Endothelial cell of umbilical vein (primary cell): Measurements from ENCODE around the gene EYS. TPM values are rescaled to one million over a fixed set of nuclear protein-coding genes. Genes with fewer than 3 reads are reported as not detected.
A peak's percentile ranks its signal among the peaks of the same experiment; 100 is the strongest.

Experiments
- BruUV-seq: library from RNA; stranded (reverse); fragments of 400-500 nt; replicated peaks from 2 replicates; lab custom pipeline; 2021; lab: Mats Ljungman, UMichigan
- CTCF ChIA-PET: fragments of 300-600, 350-600 bp; sonication (Branson Sonifier 250); formaldehyde crosslinking; loops from one replicate; lab custom pipeline; 2021; ENCODE audit warnings: antibody characterized with exemption, inconsistent platforms; lab: Charles Lee
- POLR2A ChIA-PET: fragments of 300-600, 350-600 bp; sonication (Branson Sonifier 250); formaldehyde crosslinking; loops from one replicate; lab custom pipeline; 2021; ENCODE audit warnings: antibody characterized with exemption, inconsistent platforms; lab: Charles Lee
- DNase-seq: peaks from one replicate; pipeline ENCODE4 v3.0.0-alpha.2; 2011; ENCODE audit warnings: low read depth, low spot score
- FAIRE-seq: peaks from 2 replicates; lab custom pipeline; 2011; peaks lifted over from hg19 to GRCh38; lab: Jason Lieb, UNC
- H2AFZ ChIP-seq: 2 replicates; pipeline ENCODE4 v1.6.0; 2012; ENCODE audit warnings: low read depth, low read length, control low read depth, inconsistent platforms
- H3K27ac ChIP-seq: 2 replicates; pipeline ENCODE4 v1.5.1; 2011; ENCODE audit warnings: low read depth, mild to moderate bottlenecking, control low read depth, low read length, moderate library complexity; ENCODE audit not compliant: insufficient read depth
- H3K27me3 ChIP-seq, 2 experiments: 2 replicates each; pipeline versions ENCODE4 v1.6.0 to v1.6.1; 2011; ENCODE audit warnings: low read length in 2 of 2, mixed read lengths in 1 of 2; ENCODE audit not compliant: control insufficient read depth in 2 of 2, insufficient read depth in 2 of 2
- H3K36me3 ChIP-seq, 2 experiments: 2 replicates in 1 of 2; 3 replicates in 1 of 2; pipeline ENCODE4 v1.5.1; 2011; ENCODE audit warnings: low read length in 2 of 2, mild to moderate bottlenecking in 1 of 2, moderate library complexity in 1 of 2; ENCODE audit not compliant: control insufficient read depth in 2 of 2, insufficient read depth in 2 of 2; ENCODE audit errors: extremely low read depth in 1 of 2
- H3K4me1 ChIP-seq: 3 replicates; pipeline ENCODE4 v1.5.1; 2011; ENCODE audit warnings: mild to moderate bottlenecking, low read length; ENCODE audit not compliant: control insufficient read depth, insufficient read depth; ENCODE audit errors: extremely low read depth
- H3K4me2 ChIP-seq: 2 replicates; pipeline ENCODE4 v1.6.1; 2011; ENCODE audit warnings: low read length, control low read depth, mixed read lengths; ENCODE audit not compliant: insufficient read depth
- H3K4me3 ChIP-seq, 3 experiments: fragments of 200-600 bp in 1 of 3; sonication (generic), shearing (Covaris generic) in 1 of 3; replicated peaks in 1 of 3; 2 replicates each; pipeline ENCODE4 v1.5.1; 2011 to 2016; ENCODE audit warnings: control low read depth in 3 of 3, low read length in 3 of 3, mild to moderate bottlenecking in 2 of 3, inconsistent platforms in 1 of 3, low read depth in 1 of 3, moderate library complexity in 1 of 3; ENCODE audit not compliant: insufficient read depth in 1 of 3
- H3K79me2 ChIP-seq: 2 replicates; pipeline ENCODE4 v1.6.0; 2012; ENCODE audit warnings: low read length, inconsistent platforms; ENCODE audit not compliant: control insufficient read depth, insufficient read depth
- H3K9ac ChIP-seq: replicated peaks from 2 replicates; pipeline ENCODE3; 2011; ENCODE audit warnings: low read length, control low read depth; ENCODE audit not compliant: insufficient read depth; ENCODE audit errors: extremely low read depth
- H3K9me1 ChIP-seq: replicated peaks from 3 replicates; pipeline ENCODE4 v1.6.0; 2011; ENCODE audit warnings: mild to moderate bottlenecking, low read length; ENCODE audit not compliant: control insufficient read depth, insufficient read depth; ENCODE audit errors: extremely low read depth
- H3K9me3 ChIP-seq: replicated peaks from 2 replicates; pipeline ENCODE4 v1.5.1; 2012; ENCODE audit warnings: low read length, inconsistent platforms; ENCODE audit not compliant: control insufficient read depth, insufficient read depth
- H4K20me1 ChIP-seq: replicated peaks from 2 replicates; pipeline ENCODE3; 2011; ENCODE audit warnings: mild to moderate bottlenecking, low read length; ENCODE audit not compliant: control insufficient read depth, insufficient read depth; ENCODE audit errors: extremely low read depth
- CTCF ChIP-seq, 2 donors: IDR thresholded peaks; 1 replicate in 1 of 2; 2 replicates in 1 of 2; pipeline ENCODE4 v1.5.1; 2011; ENCODE audit warnings: low read length in 2 of 2, mild to moderate bottlenecking in 2 of 2, moderate library complexity in 2 of 2, control low read depth in 1 of 2, inconsistent platforms in 1 of 2, low read depth in 1 of 2; ENCODE audit not compliant: insufficient read depth in 1 of 2; ENCODE audit errors: extremely low read depth in 1 of 2
- EZH2 ChIP-seq: IDR thresholded peaks from 2 replicates; pipeline ENCODE4 v1.6.1; 2012; ENCODE audit warnings: borderline replicate concordance, low read depth, mild to moderate bottlenecking, moderate library complexity, low read length, inconsistent platforms; ENCODE audit not compliant: severe bottlenecking
- FOS ChIP-seq: IDR thresholded peaks from 2 replicates; pipeline ENCODE4 v1.6.1; 2011; ENCODE audit warnings: mild to moderate bottlenecking, low read length, moderate library complexity, borderline replicate concordance; ENCODE audit not compliant: insufficient read depth
- GATA2 ChIP-seq: IDR thresholded peaks from 2 replicates; pipeline ENCODE4 v1.7.0; 2011; ENCODE audit warnings: low read depth, mild to moderate bottlenecking, moderate library complexity, mixed read lengths, low read length; ENCODE audit not compliant: insufficient read length, insufficient read depth
- JUN ChIP-seq: IDR thresholded peaks from 2 replicates; pipeline ENCODE4 v1.6.1; 2011; ENCODE audit warnings: borderline replicate concordance, low read depth; ENCODE audit not compliant: insufficient read length, insufficient read depth
- MAX ChIP-seq: IDR thresholded peaks from 2 replicates; pipeline ENCODE4 v1.6.1; 2011; ENCODE audit not compliant: insufficient read depth, insufficient read length
- MYC ChIP-seq: IDR thresholded peaks from one replicate; pipeline ENCODE4 v1.6.1; 2011; ENCODE audit warnings: mild to moderate bottlenecking, low read depth, low read length
- POLR2A ChIP-seq: IDR thresholded peaks from 2 replicates; pipeline ENCODE4 v1.6.1; 2012; ENCODE audit warnings: low read depth, mild to moderate bottlenecking, control low read depth, low read length
- POLR2AphosphoS5 ChIP-seq: IDR thresholded peaks from 2 replicates; pipeline ENCODE4 v1.6.1; 2012; ENCODE audit warnings: low read depth, mild to moderate bottlenecking, control low read depth, low read length, moderate library complexity; ENCODE audit not compliant: insufficient read depth
- dilution Hi-C: fragments of 300-500 bp; cut with MboI; formaldehyde crosslinking; loops from one replicate; pipeline ENCODE4 v1.15.0; 2019; ENCODE audit warnings: low sequenced_read_pairs; ENCODE audit not compliant: extremely low pct_ligation_motif_present
- intact Hi-C: fragments of 100-400 bp; cut with micrococcal nuclease; formaldehyde crosslinking; loops from one replicate; pipeline ENCODE4 v1.10.0; 2022
- polyA plus RNA-seq, 4 experiments: library from polyadenylated mRNA; depleted of rRNA in 3 of 4; stranded (reverse) in 3 of 4; unstranded in 1 of 4; fragments of >200 nt; gene quantifications; 2 replicates each; pipeline versions ENCODE4 v1.2.1 to v1.2.3, GENCODE V29; 2011 to 2012; ENCODE audit warnings: missing spikeins in 1 of 4
- total RNA-seq: library from RNA; stranded (reverse); gene quantifications from 2 replicates; pipeline ENCODE4 v1.2.3, GENCODE V29; 2021

The EYS gene
- total and polyA plus RNA-seq, 2 donors (not counting 3 experiments of a cell fraction or from before 2014, with no cell fraction given): 0.01 to 0.27 TPM

- H2AFZ ChIP-seq: no peak overlapping the region
- H3K9ac ChIP-seq: no peak overlapping the region
- H3K4me1 ChIP-seq: peaks cover 44% of the 10 kb centered on the region
- H3K36me3 ChIP-seq: no peaks in the 10 kb centered on the region
- H3K9me3 ChIP-seq: no peaks in the 10 kb centered on the region
- CTCF ChIA-PET: interaction anchor here (1.0 to 3.8 kb wide), 2 partner anchors 9 to 44 kb away, joined by 4 to 22 read pairs; no protein-coding TSS in a partner anchor
- no peak for TF ChIP-seq POLR2AphosphoS5
- no peak for TF ChIP-seq MAX
- TF ChIP-seq JUN: no peak
- TF ChIP-seq EZH2: no peak
- no peak for TF ChIP-seq MYC
- TF ChIP-seq POLR2A: no peak
- no peaks in the 10 kb centered on the region for H4K20me1 ChIP-seq
- FAIRE-seq: no peak
- no TSS peak for BruUV-seq
- no peak overlapping the region for H3K27ac ChIP-seq
- H3K9me1 ChIP-seq: no peaks in the 10 kb centered on the region
- POLR2A ChIA-PET: no interaction called here
- dilution Hi-C loops (no loop called here), intact Hi-C loops (no loop called here)
- no peaks in the 10 kb centered on the region for H3K27me3 ChIP-seq
- no peak overlapping the region for H3K4me3 ChIP-seq
- no peak overlapping the region for H3K4me2 ChIP-seq
- no peaks in the 10 kb centered on the region for H3K79me2 ChIP-seq
- no peak for DNase-seq
Observed at GRCh38 chr6:63808576-63808975, 1898.5 kb downstream of the EYS start.

- POLR2A ChIA-PET: interaction anchor here (1.3 kb wide), 1 partner anchor 455 kb away, joined by 3 read pairs; no protein-coding TSS in a partner anchor
- CTCF ChIA-PET: interaction anchor here (1.0 to 7.8 kb wide), 6 partner anchors 8 to 456 kb away, joined by 3 to 183 read pairs (median 9); no protein-coding TSS in a partner anchor
Observed at GRCh38 chr6:63807056-63807455, 1900.0 kb downstream of the EYS start.

More at GRCh38 chr6:63807056-63807455, 1900.0 kb downstream of the EYS start:
- no peak for TF ChIP-seq CTCF (IDR thresholded peaks at IDR 0.05; ENCODE audit: extremely low read depth in 1 of 2, insufficient read depth in 1 of 2, low read depth in 1 of 2, low read length in 2 of 2)
- TF ChIP-seq FOS: no peak
- no peak for TF ChIP-seq JUN
- TF ChIP-seq EZH2: no peak
- no peak for TF ChIP-seq GATA2
- TF ChIP-seq MYC: no peak
- TF ChIP-seq POLR2AphosphoS5: no peak
- no peak for TF ChIP-seq POLR2A
- TF ChIP-seq MAX: no peak
- DNase-seq: no peak
- Histone ChIP-seq H3K9ac (peak overlapping the region; percentile 73), H4K20me1 (no peaks in the 10 kb centered on the region), H2AFZ (peak overlapping the region; percentile 14), H3K4me1 (peaks cover 44% of the 10 kb centered on the region), H3K27me3 (no peaks in the 10 kb centered on the region), H3K9me3 (no peaks in the 10 kb centered on the region), H3K36me3 (no peaks in the 10 kb centered on the region), H3K4me3 (peak overlapping the region in 1 of 3 experiments; percentile 41), H3K27ac (peak overlapping the region; percentile 88), H3K4me2 (peak overlapping the region; percentile 99), H3K79me2 (no peaks in the 10 kb centered on the region), H3K9me1 (no peaks in the 10 kb centered on the region)
- no TSS peak for BruUV-seq
- intact Hi-C loops: loop anchor here (2.0 kb wide), 2 partner anchors 98 to 170 kb away; no protein-coding TSS in a partner anchor
- no peak for FAIRE-seq
- dilution Hi-C loops: no loop called here
